Neuronal stem cell (in vitro differentiated cells): ENCODE results near the gene SORCS2.

Experiments used
- DNase-seq: peaks from one replicate; pipeline ENCODE4 v3.0.0-alpha.2; 2013; ENCODE audit warnings: low spot score
- H2AFZ ChIP-seq: one replicate; pipeline ENCODE4 v1.6.1; 2013; ENCODE audit warnings: mild to moderate bottlenecking, low read length, inconsistent platforms
- H2AK5ac ChIP-seq: 2 replicates; pipeline ENCODE4 v1.6.1; 2013; ENCODE audit warnings: low read depth, mild to moderate bottlenecking, inconsistent platforms, low read length, moderate library complexity, mixed read lengths
- H2BK120ac ChIP-seq: 2 replicates; pipeline ENCODE4 v1.6.1; 2013; ENCODE audit warnings: low read depth, mild to moderate bottlenecking, inconsistent platforms, low read length, moderate library complexity, mixed read lengths
- H2BK12ac ChIP-seq: one replicate; pipeline ENCODE4 v1.6.1; 2013; ENCODE audit warnings: low read length, inconsistent platforms
- H2BK15ac ChIP-seq: 2 replicates; pipeline ENCODE4 v1.6.1; 2013; ENCODE audit warnings: mild to moderate bottlenecking, low read length, inconsistent platforms, mixed read lengths
- H2BK5ac ChIP-seq: one replicate; pipeline ENCODE4 v1.6.1; 2013; ENCODE audit warnings: inconsistent platforms, mild to moderate bottlenecking, low read length, moderate library complexity
- H3K14ac ChIP-seq: one replicate; pipeline ENCODE4 v1.6.1; 2013; ENCODE audit warnings: low read length, inconsistent platforms
- H3K18ac ChIP-seq: 2 replicates; pipeline ENCODE4 v1.6.1; 2013; ENCODE audit warnings: low read length, inconsistent platforms
- H3K23ac ChIP-seq: 2 replicates; pipeline ENCODE4 v1.6.1; 2013; ENCODE audit warnings: low read depth, mild to moderate bottlenecking, mixed read lengths, low read length, inconsistent platforms; ENCODE audit not compliant: poor library complexity
- H3K27ac ChIP-seq: replicated peaks from 3 replicates; pipeline ENCODE4 v1.5.1; 2013; ENCODE audit warnings: low read length, inconsistent platforms
- H3K27me3 ChIP-seq, 3 experiments: 2 replicates each; pipeline ENCODE4 v1.6.1; 2013; ENCODE audit warnings: low read length in 3 of 3, mild to moderate bottlenecking in 2 of 3, inconsistent platforms in 1 of 3, low read depth in 1 of 3, mixed read lengths in 1 of 3, moderate library complexity in 1 of 3; ENCODE audit not compliant: control insufficient read depth in 3 of 3, insufficient read depth in 3 of 3
- H3K36me3 ChIP-seq, 2 donors: replicated peaks in 1 of 2; 2 replicates each; pipeline ENCODE4 v1.6.1; 2013; ENCODE audit warnings: low read length in 2 of 2; ENCODE audit not compliant: control insufficient read depth in 2 of 2, insufficient read depth in 2 of 2
- H3K4ac ChIP-seq: 2 replicates; pipeline ENCODE4 v1.6.1; 2013; ENCODE audit warnings: inconsistent platforms, mild to moderate bottlenecking, low read length, moderate library complexity
- H3K4me1 ChIP-seq, 2 donors: 1 replicate in 1 of 2; 2 replicates in 1 of 2; pipeline ENCODE4 v1.6.1; 2013; ENCODE audit warnings: low read length in 2 of 2, low read depth in 1 of 2; ENCODE audit not compliant: control insufficient read depth in 2 of 2, insufficient read depth in 1 of 2
- H3K4me2 ChIP-seq: one replicate; pipeline ENCODE4 v1.6.1; 2013; ENCODE audit warnings: mild to moderate bottlenecking, low read length, inconsistent platforms; ENCODE audit not compliant: insufficient read depth, poor library complexity, severe bottlenecking
- H3K4me3 ChIP-seq, 2 donors: 2 replicates each; pipeline ENCODE4 v1.5.1; 2013; ENCODE audit warnings: low read length in 2 of 2, mild to moderate bottlenecking in 2 of 2, inconsistent platforms in 1 of 2, moderate library complexity in 1 of 2
- H3K79me1 ChIP-seq: one replicate; pipeline ENCODE4 v1.6.1; 2013; ENCODE audit warnings: low read depth, mild to moderate bottlenecking, inconsistent platforms, low read length, moderate library complexity
- H3K9ac ChIP-seq: one replicate; pipeline ENCODE4 v1.6.1; 2013; ENCODE audit warnings: mild to moderate bottlenecking, low read depth, low read length, inconsistent platforms; ENCODE audit not compliant: poor library complexity
- H3K9me3 ChIP-seq, 2 donors: replicated peaks in 1 of 2; 2 replicates each; pipeline versions ENCODE3 to v1.6.1; 2013; ENCODE audit warnings: low read length in 2 of 2, mild to moderate bottlenecking in 2 of 2, inconsistent platforms in 1 of 2, low read depth in 1 of 2, mixed read lengths in 1 of 2, moderate library complexity in 1 of 2; ENCODE audit not compliant: control insufficient read depth in 2 of 2, insufficient read depth in 1 of 2
- H4K8ac ChIP-seq: one replicate; pipeline ENCODE4 v1.6.1; 2013; ENCODE audit warnings: low read depth, mild to moderate bottlenecking, inconsistent platforms, low read length, moderate library complexity
- H4K91ac ChIP-seq: one replicate; pipeline ENCODE4 v1.6.1; 2013; ENCODE audit warnings: low read length, low read depth, mild to moderate bottlenecking, inconsistent platforms; ENCODE audit not compliant: poor library complexity
- WGBS, 2 donors: extraction: QIAGEN DNeasy Blood & Tissue Kit; methylation state at CpG; one replicate each; pipeline ENCODE4 v1.1.7; 2013; ENCODE audit warnings: missing lambda C conversion rate in 2 of 2, mixed read lengths in 1 of 2; ENCODE audit not compliant: insufficient read length in 2 of 2, insufficient replicate concordance in 1 of 2; ENCODE audit errors: extremely low coverage in 2 of 2; 5-methylcytosine and 5-hydroxymethylcytosine counted together

SORCS2 gene

GRCh38 chr4:7208509-7209451 lies 16.4 kb downstream of the SORCS2 start:
- Histone ChIP-seq H2BK15ac (peak overlapping the region; percentile 69), H4K91ac (peak overlapping the region; percentile 41), H3K79me1 (peaks cover 2% of the 10 kb centered on the region), H2BK12ac (peak overlapping the region; percentile 96), H3K27ac (no peak overlapping the region), H3K14ac (peak overlapping the region; percentile 59), H2AK5ac (peak overlapping the region; percentile 88), H3K23ac (peak overlapping the region; percentile 29), H4K8ac (no peak overlapping the region), H3K4me2 (no peak overlapping the region), H3K9ac (peak overlapping the region; percentile 54), H2BK5ac (no peak overlapping the region), H3K27me3 (peaks cover 0 to 14% (median 0%) of the 10 kb centered on the region in 3 experiments), H3K4me1 (peaks cover 0 to 22% of the 10 kb centered on the region in 2 donors), H2BK120ac (peak overlapping the region; percentile 40), H3K36me3 (no peaks in the 10 kb centered on the region), H3K9me3 (no peaks in the 10 kb centered on the region), H3K4ac (no peak overlapping the region), H3K4me3 (no peak overlapping the region), H3K18ac (peak overlapping the region; percentile 93), H2AFZ (no peak overlapping the region)
- no peak for DNase-seq
- WGBS, 2 donors = no CpG with 5 or more reads among the region's 21 CpGs

GRCh38 chr4:7209699-7210098 lies 17.4 kb downstream of the SORCS2 start:
- no peak overlapping the region for H3K4me2 ChIP-seq
- H3K36me3 ChIP-seq = no peaks in the 10 kb centered on the region
- H3K4me1 ChIP-seq = peaks cover 0 to 22% of the 10 kb centered on the region in 2 donors
- peak overlapping the region; percentile 88 for H2AK5ac ChIP-seq
- H4K8ac ChIP-seq = no peak overlapping the region
- H2AFZ ChIP-seq = no peak overlapping the region
- H3K27me3 ChIP-seq = peaks cover 0 to 12% (median 0%) of the 10 kb centered on the region in 3 experiments
- H2BK120ac ChIP-seq = no peak overlapping the region
- H2BK5ac ChIP-seq = no peak overlapping the region
- no CpG with 5 or more reads among the region's 9 CpGs for WGBS, 2 donors
- no peak overlapping the region for H3K23ac ChIP-seq
- H3K14ac ChIP-seq = no peak overlapping the region
- no peak overlapping the region for H3K4ac ChIP-seq
- H3K79me1 ChIP-seq = peaks cover 2% of the 10 kb centered on the region
- H3K9me3 ChIP-seq = peaks cover 0 to 2% of the 10 kb centered on the region in 2 donors
- peak overlapping the region; percentile 63 for H2BK15ac ChIP-seq
- no peak overlapping the region for H2BK12ac ChIP-seq
- no peak overlapping the region for H4K91ac ChIP-seq
- H3K18ac ChIP-seq = peak overlapping the region; percentile 53
- DNase-seq = no peak
- no peak overlapping the region for H3K27ac ChIP-seq
- H3K9ac ChIP-seq = no peak overlapping the region
- H3K4me3 ChIP-seq = no peak overlapping the region

- Histone ChIP-seq H2BK120ac (no peak overlapping the region), H4K91ac (no peak overlapping the region), H2BK5ac (no peak overlapping the region), H2BK15ac (no peak overlapping the region), H3K9me3 (peaks cover 0 to 2% of the 10 kb centered on the region in 2 donors), H3K4ac (no peak overlapping the region), H3K18ac (peak overlapping the region; percentile 15), H3K23ac (no peak overlapping the region), H3K79me1 (peaks cover 2% of the 10 kb centered on the region), H3K4me1 (peaks cover 0 to 22% of the 10 kb centered on the region in 2 donors), H3K9ac (no peak overlapping the region), H2BK12ac (no peak overlapping the region), H3K27me3 (peaks cover 0 to 9% (median 0%) of the 10 kb centered on the region in 3 experiments), H3K14ac (peak overlapping the region; percentile 77), H2AK5ac (peak overlapping the region; percentile 64), H3K4me2 (no peak overlapping the region), H4K8ac (no peak overlapping the region), H3K36me3 (no peaks in the 10 kb centered on the region), H3K4me3 (no peak overlapping the region), H2AFZ (no peak overlapping the region), H3K27ac (no peak overlapping the region)
- WGBS, 2 donors = no CpG with 5 or more reads among the region's 4 CpGs
- DNase-seq = no peak
These were observed 18.5 kb downstream of the SORCS2 start for GRCh38 chr4:7210824-7211223.

- no peak for DNase-seq
- H2AK5ac ChIP-seq = peak overlapping the region; percentile 31
- H3K9ac ChIP-seq = no peak overlapping the region
- no peak overlapping the region for H3K27ac ChIP-seq
- H3K36me3 ChIP-seq = no peaks in the 10 kb centered on the region
- H2BK5ac ChIP-seq = no peak overlapping the region
- peaks cover 2% of the 10 kb centered on the region for H3K79me1 ChIP-seq
- H2AFZ ChIP-seq = no peak overlapping the region
- H3K23ac ChIP-seq = no peak overlapping the region
- H3K27me3 ChIP-seq = peaks cover 0 to 4% (median 0%) of the 10 kb centered on the region in 3 experiments
- H4K8ac ChIP-seq = no peak overlapping the region
- no peak overlapping the region for H4K91ac ChIP-seq
- H3K18ac ChIP-seq = no peak overlapping the region
- H2BK15ac ChIP-seq = no peak overlapping the region
- no CpG with 5 or more reads among the region's 6 CpGs for WGBS, 2 donors
- no peak overlapping the region for H2BK12ac ChIP-seq
- no peak overlapping the region for H2BK120ac ChIP-seq
- no peak overlapping the region for H3K4me2 ChIP-seq
- peaks cover 0 to 2% of the 10 kb centered on the region in 2 donors for H3K9me3 ChIP-seq
- peaks cover 0 to 16% of the 10 kb centered on the region in 2 donors for H3K4me1 ChIP-seq
- H3K14ac ChIP-seq = no peak overlapping the region
- no peak overlapping the region for H3K4ac ChIP-seq
- H3K4me3 ChIP-seq = no peak overlapping the region
These were observed 19.9 kb downstream of the SORCS2 start for GRCh38 chr4:7212101-7212674.
